DLD1 (cell line): ENCODE results near the gene HDAC8.
"Not testable (repeated sequence)": the region's sequence is repeated elsewhere in the genome, so short reads cannot be mapped to it uniquely, and the experiment has no call there.

Experiments
- in situ Hi-C: cut with HindIII; loops from 2 replicates; pipeline ENCODE4 v1.10.0; 2017; ENCODE audit warnings: low sequenced_read_pairs

Gene HDAC8

DNA sequence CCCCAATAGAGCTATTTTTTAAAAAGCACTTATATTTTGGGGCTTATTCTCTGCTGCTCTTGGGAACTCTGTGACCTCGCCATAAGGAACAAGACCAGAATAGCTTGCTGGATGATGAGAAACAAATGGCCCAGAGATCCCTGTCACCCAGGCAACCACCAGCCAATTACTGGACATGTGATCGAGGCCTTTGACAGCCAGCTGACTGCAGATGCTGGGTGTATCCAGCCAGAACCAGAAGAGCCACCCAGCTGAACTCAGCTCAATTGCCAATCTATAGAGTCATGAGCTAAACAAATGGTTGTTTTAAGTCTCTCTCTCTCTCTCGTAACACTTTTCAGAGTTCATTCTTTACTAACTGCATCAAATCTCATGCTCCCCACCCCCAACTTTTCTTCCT is 242.5 kb downstream of the HDAC8 start:
- in situ Hi-C loops, result no loop called here

DNA sequence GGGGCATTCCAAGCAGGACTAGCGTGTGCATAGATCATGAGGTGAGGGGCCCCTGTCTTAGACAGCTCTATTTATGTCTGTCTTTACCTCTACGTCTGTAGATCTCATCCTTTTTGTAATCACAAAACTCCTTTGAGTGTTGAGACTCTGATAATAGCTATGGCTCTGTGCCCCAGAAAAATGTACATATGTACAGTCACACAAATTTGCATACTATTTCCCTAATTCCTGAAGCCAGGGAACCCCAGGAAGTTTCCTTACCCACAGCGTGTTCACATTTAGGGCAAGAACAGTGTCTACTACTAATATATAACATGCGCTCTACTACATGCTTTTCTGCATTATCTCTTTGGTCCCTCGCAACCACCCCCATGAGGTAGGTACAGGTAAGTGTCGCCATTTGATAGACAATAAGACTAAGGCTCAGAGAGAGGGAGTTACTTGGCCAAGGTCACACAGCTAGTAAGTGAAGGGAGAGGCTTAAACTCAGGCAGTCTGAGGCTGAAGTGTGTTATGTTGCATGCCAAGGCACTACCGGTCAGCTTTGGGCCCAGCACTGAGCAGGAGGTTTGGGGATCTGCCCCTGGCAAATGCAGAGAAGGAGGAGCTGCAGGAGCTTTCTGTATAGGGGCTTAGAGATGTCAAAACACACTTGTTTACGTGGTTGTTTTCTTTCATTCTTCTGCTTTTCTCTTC is 245.9 kb downstream of the HDAC8 start:
- in situ Hi-C loops, result no loop called here

DNA sequence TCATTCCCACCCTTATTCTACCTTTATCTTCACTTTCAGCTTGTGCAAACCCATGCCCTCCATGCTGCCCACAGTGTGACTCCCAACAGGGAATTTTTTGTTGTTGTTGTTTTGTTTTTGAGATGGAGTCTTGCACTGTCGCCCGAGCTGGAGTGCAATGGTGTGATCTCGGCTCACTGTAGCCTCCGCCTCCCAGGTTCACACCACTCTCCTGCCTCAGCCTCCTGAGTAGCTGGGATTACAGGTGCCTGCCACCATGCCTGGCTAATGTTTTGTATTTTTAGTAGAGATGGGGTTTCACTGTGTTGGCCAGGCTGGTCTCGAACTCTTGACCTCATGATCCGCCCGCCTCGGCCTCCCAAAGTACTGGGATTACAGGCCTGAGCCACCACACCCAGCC is 253.0 kb downstream of the HDAC8 start:
- in situ Hi-C loops, result not testable (repeated sequence)

DNA sequence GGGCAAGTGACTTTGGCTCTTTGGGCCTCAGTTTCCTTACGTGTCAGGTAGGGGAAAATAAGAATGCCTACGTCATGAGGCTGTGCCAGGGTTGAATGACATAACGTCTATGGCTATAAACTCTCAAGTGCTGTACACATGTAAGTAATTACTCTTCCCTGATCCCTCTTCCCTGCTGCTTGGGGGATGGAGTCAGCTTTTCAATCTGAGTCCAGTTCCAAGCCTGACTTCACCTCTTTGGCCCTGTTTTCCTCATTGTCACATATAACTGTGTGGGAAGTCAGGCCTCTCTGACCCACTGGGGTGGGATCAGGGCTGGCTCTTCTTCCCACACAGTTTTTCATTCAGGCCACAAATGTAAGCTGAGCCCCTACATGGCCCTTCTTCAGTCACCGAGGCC is 255.5 kb downstream of the HDAC8 start:
- in situ Hi-C loops, result no loop called here

DNA sequence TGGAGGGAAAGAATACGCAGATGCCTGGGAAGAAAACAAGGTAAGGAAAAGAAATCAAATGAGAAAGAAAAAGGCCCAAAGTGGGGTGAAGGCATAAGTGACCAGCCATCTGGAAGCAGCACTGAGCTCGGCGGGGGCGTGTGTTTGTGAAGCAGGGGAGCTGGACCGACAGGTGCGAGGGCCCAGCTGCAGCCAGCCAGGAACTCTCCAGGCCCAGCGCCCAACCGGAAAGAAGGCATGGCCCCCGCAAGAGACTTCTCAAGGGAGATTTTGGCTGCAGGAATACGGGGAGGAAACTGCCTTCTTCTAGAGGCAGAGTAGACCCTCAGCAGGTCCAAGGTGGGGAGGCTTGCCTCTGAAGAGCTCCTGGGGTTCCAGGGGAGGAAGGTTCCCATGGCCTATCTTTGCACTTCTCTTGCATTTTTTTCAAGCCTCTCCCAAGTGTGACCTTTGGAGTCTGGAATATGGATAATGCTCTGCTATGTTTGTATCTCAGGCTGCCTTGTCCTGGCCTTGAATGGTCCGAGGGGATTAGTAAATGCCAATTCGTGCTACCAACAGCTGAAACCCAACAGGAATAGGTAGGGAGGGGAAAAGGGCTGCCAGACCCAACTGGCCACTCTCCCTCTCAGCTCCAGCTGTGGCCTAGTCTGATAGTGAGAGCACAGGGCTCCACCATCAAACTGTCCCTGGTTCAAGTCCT is 256.1 kb downstream of the HDAC8 start:
- in situ Hi-C loops, result no loop called here

DNA sequence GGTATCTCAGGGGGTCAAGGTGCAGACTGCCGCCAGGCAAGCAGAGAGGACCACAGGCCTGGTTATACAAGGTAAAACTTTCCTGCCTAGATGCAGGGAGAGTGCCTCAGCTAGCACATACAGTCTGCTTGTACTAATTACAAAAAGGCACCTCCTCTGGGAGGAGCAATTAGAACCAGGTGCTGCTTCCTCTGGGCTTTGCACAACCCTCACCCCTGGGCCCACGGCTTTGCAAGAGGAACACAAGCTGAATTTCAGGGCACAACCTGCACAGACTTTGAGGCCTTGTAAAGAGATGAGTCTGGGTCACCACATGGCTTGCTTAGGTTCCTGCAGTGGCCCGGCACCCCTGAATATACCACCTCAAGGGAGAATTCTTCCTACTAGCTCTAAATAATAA is 257.8 kb downstream of the HDAC8 start:
- in situ Hi-C loops, result no loop called here

DNA sequence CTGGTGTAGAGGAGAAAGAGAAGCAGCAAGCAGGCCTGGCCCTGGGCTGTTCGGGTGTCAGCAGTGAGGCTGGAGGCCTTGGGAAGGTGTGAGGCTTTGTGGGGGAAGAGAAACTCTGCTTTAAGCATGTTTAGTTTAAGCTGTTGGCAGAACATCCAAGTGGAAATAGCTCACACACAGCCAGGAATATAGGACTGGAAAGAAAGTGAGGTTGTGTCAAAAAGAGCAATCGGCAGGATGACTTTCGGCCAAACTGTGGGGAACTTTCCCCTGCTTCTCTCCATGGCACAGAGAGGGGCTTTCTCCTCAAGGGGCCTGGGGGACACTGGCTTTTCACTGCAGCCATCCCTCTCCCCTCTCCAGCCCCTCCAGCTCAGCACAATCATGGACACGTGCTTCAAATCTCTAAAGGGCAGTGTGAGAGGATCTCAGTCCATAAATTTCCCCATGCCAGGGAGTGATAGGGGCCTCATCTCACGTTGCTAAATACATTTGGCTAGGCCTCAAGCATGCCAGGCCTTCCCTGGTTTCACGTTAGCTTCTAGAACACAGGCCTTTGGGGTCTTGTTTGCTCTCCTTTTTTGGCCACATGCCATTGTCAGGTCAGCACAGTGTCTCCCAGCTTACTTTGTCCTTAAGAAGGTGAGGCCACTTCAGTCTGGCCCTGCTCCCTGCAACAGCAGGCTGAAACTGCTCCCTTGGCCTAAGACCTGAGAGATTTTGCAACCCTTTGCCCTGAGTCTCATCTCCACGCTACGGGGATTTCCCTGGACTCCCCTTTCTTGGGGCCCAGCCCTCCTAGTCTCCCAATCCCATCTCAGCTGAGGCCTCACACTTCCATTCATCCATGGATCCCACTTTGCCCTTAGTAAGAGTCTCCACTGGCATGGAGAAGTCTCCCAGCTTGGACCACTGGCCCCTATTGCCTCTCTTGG is 258.7 kb downstream of the HDAC8 start:
- in situ Hi-C loops, result no loop called here

DNA sequence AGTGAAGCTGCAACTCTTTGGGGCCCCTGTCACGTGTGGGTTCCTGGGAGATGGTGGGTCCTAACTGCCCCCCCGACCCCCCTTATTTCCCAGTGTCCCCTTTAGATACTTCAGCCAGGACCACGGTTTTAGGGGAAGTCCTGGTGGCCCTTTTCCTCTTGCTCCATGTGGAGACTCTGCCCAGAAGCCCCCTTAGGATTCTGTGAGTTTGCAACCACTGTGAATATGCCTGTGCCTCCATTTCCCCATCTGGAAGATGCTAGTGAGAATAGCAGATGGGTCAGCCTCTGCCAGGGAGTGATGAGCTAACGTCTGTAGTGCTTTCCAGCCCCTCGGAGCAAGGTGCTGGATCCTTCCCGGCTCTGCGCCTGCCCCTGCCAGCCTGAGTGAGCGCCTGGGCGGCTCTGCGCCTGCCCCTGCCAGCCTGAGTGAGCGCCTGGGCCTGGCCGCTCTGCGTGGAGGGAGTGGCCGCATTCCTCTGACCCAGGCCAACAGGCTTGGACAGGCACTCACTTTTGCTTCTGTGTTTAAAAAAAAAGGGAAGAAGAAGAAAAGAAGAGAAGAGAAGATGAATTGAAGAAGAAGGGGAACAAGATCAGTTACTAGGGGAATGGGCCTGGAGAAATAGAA is 260.2 kb downstream of the HDAC8 start:
- in situ Hi-C loops, result no loop called here

DNA sequence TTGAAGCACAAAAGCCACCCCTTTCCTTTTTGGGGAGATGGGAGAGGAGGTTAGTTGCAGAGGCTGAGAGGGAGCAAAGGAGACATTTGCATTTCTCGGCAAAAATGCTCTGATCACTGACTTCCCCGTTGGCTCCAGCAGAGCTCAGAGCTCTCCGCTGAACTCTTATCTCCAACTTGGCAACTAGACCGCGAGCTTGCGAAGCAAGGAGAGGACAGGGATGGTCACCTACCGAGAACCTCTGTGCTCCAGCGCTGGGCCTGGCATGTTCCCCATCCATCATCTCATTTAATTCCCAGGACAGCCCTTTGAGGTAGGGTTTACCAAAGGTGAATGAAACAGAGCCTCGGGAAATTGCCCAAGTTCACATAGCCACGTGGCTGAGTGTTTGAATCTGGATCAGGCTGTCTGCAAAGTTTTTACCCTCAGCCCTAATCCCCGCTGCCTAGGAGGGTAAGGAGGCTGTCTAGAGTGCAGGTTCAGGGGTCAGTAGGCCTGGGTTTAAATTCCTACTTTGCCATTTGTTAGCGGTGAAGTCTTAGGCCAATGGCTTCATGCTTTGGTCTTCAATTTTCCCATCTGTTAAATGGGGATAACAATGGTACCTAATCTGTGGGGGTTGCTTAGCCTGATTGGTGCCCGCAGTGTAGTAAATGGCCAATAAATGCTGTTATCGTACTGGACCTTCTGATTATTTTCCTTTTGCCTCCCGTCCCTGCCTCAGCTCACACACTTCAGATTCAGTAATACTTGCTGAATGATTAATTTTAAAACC is 263.2 kb downstream of the HDAC8 start:
- in situ Hi-C loops, result no loop called here

DNA sequence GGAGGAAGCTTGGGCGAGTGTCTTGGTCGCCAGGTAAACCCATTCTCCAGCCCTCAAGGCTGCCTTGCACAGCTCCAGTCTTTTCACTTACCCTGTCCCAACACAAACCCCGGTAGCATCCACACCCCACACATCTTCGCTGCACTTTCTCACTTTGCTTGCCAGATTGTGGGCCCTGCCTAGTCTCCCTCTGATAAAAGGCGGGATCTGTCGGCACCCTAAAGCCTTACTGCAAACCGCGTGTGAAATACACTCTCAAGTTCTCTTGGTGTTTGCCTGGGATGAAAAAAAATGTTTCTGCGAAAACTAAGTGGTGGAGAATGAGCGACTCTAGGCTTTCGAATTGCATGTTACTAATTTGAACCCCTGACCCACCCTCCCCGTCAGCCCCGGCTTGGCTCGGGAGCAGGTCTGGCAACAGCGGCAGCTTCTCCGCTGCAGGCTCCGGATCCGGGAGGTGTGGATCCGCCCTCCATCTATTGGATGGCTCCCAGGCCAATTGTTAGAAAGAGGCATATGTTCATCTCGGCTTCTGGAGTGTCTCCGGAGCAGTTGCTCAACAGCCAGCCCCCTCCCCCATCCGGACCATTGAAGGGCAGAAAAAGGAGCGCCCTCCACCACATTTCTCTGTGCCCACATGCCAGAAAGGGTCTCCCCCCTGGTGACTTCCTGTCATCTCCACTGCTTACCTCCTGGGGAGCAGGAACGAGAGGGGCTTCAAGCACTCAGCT is 263.9 kb downstream of the HDAC8 start:
- in situ Hi-C loops, result no loop called here

DNA sequence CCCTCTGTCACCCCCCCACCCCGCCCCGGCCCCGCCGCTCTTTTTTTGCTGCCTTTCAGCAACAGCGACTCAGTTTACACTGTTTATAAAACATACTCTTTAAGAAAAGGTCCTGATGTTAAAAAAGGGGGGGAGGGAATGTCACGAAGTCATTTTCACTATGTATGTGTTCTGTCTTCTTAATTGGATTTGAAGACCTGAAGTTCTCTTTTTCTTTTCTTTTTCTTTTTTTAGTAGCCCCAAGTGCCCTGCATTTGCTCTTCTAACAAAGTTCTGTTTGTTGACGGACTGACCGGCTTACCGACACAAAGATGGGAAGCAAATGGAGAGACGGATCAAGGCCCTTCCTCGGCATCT is 264.5 kb downstream of the HDAC8 start:
- in situ Hi-C loops, result no loop called here

DNA sequence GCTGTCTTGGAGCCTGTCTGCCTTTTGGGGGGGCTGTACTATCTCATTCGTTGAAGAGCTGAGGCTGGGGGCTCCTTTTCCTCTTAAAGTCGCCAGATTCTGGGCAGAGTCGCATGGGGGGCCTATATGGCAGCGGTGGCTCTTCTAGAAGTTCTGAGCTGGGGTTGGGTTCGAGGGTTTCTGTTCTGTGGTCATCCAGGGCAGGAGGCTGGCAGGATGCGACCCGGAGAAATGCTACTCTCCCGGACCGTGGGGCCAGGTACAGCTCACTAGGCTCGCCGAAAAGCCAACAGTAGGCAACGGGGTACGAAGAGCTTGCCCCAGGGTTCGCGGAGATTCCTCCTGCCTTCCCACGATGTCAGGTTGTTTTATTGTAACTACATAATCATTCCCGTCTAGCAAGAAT is 265.0 kb downstream of the HDAC8 start:
- in situ Hi-C loops, result no loop called here

DNA sequence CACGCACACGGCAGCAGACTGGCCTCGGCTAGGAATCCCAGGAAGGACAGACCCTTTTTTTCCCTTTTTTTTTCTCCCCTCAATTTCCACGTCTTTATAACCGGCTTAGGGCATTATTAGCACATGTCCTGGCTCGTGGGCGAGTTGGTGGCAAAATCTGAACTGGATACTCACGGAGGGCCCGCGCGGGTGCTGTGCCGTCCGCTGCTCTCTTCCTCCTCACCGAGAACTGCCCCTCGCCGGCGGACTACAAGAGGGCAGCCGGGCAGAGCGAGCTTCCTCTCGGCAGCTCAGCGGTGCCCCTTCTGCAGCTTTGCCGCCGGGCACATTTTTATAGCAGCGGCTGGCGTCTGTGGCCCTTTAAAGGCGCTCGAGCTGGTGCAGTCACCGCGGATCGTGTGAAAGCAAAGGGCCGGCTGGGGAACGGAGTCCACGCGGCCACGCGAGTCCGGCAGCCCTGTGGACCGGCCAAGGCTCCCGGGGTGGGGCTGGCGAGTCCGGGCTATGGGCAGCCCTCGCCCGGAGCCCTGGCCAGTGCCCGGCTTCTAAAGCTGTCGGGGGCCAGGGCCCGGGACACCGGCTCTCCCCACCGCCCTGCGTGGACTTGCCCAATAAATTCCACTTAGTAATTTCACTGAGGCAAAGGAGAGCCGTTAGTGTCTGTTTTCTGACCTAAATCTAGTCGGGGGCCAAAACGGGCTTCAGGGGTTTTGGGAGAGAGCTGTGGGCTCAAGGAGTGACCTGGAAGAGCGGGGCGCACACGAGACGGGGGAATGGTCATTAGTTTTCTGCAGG is 265.6 kb downstream of the HDAC8 start:
- in situ Hi-C loops, result no loop called here

DNA sequence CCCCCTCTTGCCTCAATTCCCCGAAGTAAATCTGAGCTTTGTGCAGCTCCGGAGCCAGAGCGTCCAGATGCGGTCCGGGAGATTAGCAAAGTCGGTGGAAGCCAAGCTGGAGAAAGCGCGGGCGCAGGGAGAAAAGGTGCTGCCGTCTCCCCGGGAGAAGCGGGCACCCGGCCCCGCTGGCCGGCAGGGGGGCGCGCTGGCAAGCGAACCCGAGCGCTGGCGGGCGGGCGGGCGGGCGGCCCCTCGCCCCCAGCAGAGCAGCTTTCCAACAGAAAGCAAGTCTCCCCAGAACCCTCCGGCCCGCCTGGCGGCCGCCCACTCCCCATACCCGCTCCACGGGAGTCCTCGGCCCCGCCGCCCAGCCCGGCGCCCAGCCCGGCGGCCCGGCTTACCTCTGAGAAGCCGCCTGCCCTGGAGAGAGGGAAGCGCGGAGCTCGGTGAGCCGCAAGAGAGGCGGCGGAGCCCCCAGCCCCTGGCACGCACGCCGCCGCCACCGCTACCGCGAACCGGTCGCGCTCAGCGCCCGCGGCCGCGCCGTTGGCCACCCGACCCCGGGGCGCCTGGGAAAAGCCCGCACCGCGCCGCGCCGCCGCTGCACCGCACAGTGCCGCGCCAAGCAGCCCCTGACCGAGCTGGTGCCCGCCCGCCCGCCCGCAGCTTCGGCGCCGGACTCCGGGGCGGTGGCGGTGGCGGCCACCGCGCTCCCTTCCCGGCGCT is 266.4 kb downstream of the HDAC8 start:
- in situ Hi-C loops, result no loop called here

DNA sequence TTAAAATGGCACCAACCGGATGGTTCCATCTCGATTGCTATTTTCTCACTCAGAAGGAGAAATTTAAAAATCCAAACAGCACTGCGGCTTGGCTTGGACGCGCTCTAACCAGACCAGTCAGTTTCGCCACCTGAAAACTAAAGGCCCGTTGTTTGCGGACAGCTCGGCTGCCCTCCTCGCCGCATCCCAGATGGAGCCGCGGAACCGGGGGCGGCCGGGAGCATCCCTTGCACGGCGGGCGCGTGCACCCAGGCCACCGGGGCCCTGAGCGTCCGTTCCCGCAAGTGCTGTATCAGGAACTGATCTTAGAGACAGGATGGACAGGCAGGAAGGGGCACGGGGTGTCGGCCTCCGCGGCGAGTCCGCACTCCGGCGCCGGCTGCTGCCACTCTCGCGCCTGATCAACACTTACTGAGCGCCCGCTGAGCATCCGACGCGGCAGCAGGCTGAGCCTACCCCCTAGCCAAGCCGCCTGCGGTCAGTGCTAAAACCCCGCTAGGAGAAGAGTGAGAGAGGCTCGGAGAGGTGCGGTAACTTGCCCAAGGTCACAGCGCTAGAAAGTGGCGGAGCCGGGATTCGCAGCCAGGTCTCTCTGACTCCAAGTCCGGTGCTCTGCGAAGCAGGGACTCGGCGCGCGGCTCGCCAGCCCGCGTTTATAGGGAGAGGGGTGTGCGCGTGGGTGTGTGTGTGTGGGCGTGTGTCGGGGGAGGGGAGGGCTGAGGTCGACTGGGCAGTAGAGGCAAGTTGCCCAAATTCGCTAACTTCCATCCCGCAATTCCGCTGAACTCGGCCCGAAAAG is 267.2 kb downstream of the HDAC8 start, which contains the start of gene CITED1:
Gene CITED1 (minus strand): TSS at position 629 of the 799 bp plus-strand sequence. CDS start 3,045 bp downstream, outside the sequence.
- in situ Hi-C loops, result no loop called here

DNA sequence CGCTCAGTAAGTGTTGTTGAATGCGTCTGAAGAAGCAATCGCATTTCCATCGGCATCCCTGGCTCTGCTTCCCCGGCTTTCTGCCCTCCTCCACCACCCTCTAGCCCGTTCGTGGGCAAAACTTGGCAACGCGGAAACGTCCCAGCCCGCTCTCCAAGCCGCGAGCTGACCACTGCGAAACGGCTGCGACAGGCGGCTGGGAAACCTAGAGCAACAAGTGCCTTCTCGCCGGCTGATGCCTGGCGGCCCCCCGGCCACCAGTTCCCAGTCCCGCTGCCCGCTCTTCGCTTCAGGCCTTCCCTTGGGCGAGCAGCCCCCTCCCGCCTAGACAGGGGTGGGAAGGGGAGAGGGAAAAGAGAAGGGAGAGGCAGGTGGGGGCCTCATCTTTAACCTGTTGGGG is 267.8 kb downstream of the HDAC8 start:
- in situ Hi-C loops, result no loop called here

DNA sequence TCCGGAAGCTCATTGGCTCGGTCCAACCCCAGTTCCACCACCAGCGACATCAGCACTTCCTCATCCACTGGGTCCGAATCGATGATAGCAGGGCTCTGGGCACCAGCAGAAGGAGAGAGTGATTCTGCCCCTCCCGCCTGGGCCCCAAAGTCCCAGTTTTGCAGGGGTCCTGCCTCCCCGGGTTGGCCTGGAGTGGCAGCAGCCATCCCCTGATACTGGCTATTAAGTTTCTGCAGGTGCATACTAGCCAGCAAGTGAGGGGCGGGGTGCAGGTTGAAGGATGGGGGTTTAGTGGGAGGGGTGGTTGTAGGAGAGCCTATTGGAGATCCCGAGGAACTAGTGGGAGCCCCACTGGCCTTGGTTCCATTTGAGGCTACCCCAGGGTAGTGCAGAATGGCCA is 270.9 kb downstream of the HDAC8 start:
- in situ Hi-C loops, result no loop called here
